OCI-LY7 (cell line): ENCODE measurements around the gene ATP1B4. TPM values are rescaled to one million over a fixed set of nuclear protein-coding genes. Genes with fewer than 3 reads are reported as not detected.

Experiments used
- BruUV-seq: library from RNA; stranded (reverse); fragments of 400-500 nt; replicated peaks from 2 replicates; lab custom pipeline; 2021; lab: Mats Ljungman, UMichigan
- CTCF ChIA-PET: fragments of 300-600 bp; sonication (Branson Sonifier 250); formaldehyde crosslinking; loops from one replicate; lab custom pipeline; 2022; ENCODE audit warnings: antibody characterized with exemption; ENCODE audit not compliant: unreplicated experiment; lab: Charles Lee
- POLR2A ChIA-PET: fragments of 300-600 bp; sonication (Branson Sonifier 250); formaldehyde crosslinking; loops from one replicate; lab custom pipeline; 2022; ENCODE audit warnings: antibody characterized with exemption; lab: Charles Lee
- DNase-seq: peaks from one replicate; pipeline ENCODE4 v3.0.0-alpha.2; 2015; ENCODE audit warnings: low spot score
- H2AFZ ChIP-seq: fragments of 200-600 bp; sonication (generic), shearing (Covaris generic); 2 replicates; pipeline ENCODE4 v1.6.1; 2014; ENCODE audit warnings: mild to moderate bottlenecking, antibody characterized with exemption, low read length, moderate library complexity
- H3K27ac ChIP-seq: fragments of 200-600 bp; sonication (generic); 2 replicates; pipeline ENCODE4 v1.5.1; 2014; ENCODE audit warnings: mixed run types, low read depth, mild to moderate bottlenecking, moderate library complexity, low read length, inconsistent platforms; ENCODE audit not compliant: poor library complexity, severe bottlenecking
- H3K36me3 ChIP-seq: fragments of 200-600 bp; sonication (generic); 2 replicates; pipeline ENCODE4 v1.6.1; 2014; ENCODE audit warnings: mild to moderate bottlenecking, antibody characterized with exemption, low read length, moderate library complexity, mixed read lengths; ENCODE audit not compliant: insufficient read depth
- H3K4me1 ChIP-seq: fragments of 200-600 bp; sonication (generic); 2 replicates; pipeline ENCODE4 v1.5.1; 2014; ENCODE audit warnings: mild to moderate bottlenecking, low read length; ENCODE audit not compliant: insufficient read depth, poor library complexity, severe bottlenecking
- H3K4me2 ChIP-seq: fragments of 200-600 bp; sonication (generic); 2 replicates; pipeline ENCODE4 v1.6.1; 2014; ENCODE audit warnings: mild to moderate bottlenecking, low read length
- H3K4me3 ChIP-seq: fragments of 200-600 bp; sonication (generic); 2 replicates; pipeline ENCODE4 v1.5.1; 2014; ENCODE audit warnings: mild to moderate bottlenecking, low read depth, low read length; ENCODE audit not compliant: poor library complexity, severe bottlenecking
- H3K79me2 ChIP-seq: fragments of 200-600 bp; sonication (generic); 2 replicates; pipeline ENCODE4 v1.6.1; 2016; ENCODE audit warnings: low read depth, mild to moderate bottlenecking, low read length, moderate library complexity, mixed read lengths; ENCODE audit not compliant: insufficient read depth
- H3K9me2 ChIP-seq: fragments of 200-600 bp; sonication (generic); 2 replicates; pipeline ENCODE4 v1.6.1; 2016; ENCODE audit warnings: mild to moderate bottlenecking, low read length, mixed read lengths; ENCODE audit not compliant: insufficient read depth
- H3K9me3 ChIP-seq: fragments of 200-600 bp; sonication (generic); 2 replicates; pipeline ENCODE4 v1.6.1; 2014; ENCODE audit warnings: mild to moderate bottlenecking, mixed run types, low read length, mixed read lengths
- H4K20me1 ChIP-seq: fragments of 200-600 bp; sonication (generic); 2 replicates; pipeline ENCODE4 v1.6.1; 2014; ENCODE audit warnings: mild to moderate bottlenecking, antibody characterized with exemption, low read length, moderate library complexity, mixed read lengths; ENCODE audit not compliant: insufficient read depth
- CTCF ChIP-seq: fragments of 200-600 bp; sonication (generic); conservative IDR thresholded peaks from 2 replicates; pipeline ENCODE4 v1.5.1; 2014; ENCODE audit warnings: mild to moderate bottlenecking, antibody characterized with exemption, low read length, moderate library complexity, mixed read lengths
- EZH2phosphoT487 ChIP-seq: fragments of 200-600 bp; sonication (generic); IDR thresholded peaks from 2 replicates; pipeline ENCODE4 v1.6.1; 2018; ENCODE audit warnings: low read depth, borderline replicate concordance, mild to moderate bottlenecking, mixed run types, antibody characterized with exemption, low read length, moderate library complexity, mixed read lengths
- intact Hi-C: fragments of 100-400 bp; cut with micrococcal nuclease; formaldehyde crosslinking; loops from one replicate; pipeline ENCODE4 v1.10.0; 2022; ENCODE audit not compliant: unreplicated experiment
- total RNA-seq, 2 experiments: library from RNA; depleted of rRNA in 1 of 2; stranded (reverse); fragments of >200 nt in 1 of 2; shearing (Covaris generic) in 1 of 2; gene quantifications; 2 replicates each; pipeline ENCODE4 v1.2.3, GENCODE V29; 2014 to 2022

ATP1B4 gene
- total RNA-seq, 2 experiments from 2014 or later: not detected

DNA sequence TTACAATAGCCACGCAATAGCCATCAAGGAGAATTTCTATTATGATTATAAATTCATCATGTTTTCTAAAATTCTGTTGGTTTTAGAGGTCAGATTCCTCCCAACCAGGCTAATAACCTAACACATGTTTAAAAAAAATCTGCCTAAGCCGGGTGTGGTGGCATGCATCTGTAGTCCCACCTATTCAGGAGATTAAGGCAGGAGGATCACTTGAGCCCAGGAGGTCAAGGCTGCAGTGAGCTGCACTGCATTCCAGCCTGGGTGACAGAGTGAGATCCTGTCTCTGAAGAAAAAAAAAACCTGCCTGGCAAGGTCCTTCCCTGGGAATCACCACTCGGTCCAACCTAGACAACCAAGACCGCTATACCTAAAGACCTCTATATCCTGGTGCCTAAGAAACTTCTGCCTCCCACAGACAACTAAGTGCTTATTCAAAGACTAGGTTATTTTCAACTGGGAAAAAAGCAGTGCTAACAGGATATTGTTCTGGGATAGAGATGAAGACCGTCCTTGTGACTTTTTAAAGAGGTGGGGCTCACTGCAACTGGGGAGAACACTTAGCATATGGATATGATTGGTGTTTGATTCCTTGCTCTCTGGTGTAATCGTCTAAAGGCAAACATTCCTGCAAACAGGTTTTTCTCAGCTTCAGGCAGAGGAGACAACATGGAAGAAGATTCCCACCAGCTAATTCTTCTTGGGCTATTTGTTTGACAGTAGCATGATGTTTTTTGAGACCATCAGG is 18.2 kb downstream of the ATP1B4 start:
- DNase-seq: no peak
- Histone ChIP-seq H3K4me3 (no peak overlapping the region), H3K9me3 (no peaks in the 10 kb centered on the region), H3K9me2 (no peaks in the 10 kb centered on the region), H3K4me2 (no peak overlapping the region; the same call in 1 of the 2 replicates), H4K20me1 (no peaks in the 10 kb centered on the region), H3K79me2 (no peaks in the 10 kb centered on the region), H2AFZ (peak overlapping the region; percentile 41; the same call in 1 of the 2 replicates), H3K4me1 (peaks cover 4% of the 10 kb centered on the region), H3K36me3 (no peaks in the 10 kb centered on the region), H3K27ac (no peak overlapping the region)
- CTCF ChIA-PET: interaction anchor here (0.6 kb wide), 1 partner anchor 73 kb away, joined by 3 read pairs; no protein-coding TSS in a partner anchor
- POLR2A ChIA-PET: no interaction called here
- intact Hi-C loops: loop anchor here (1.0 to 5.0 kb wide), 2 partner anchors 72 to 95 kb away; no protein-coding TSS in a partner anchor
- no TSS peak for BruUV-seq
- TF ChIP-seq EZH2phosphoT487 (no peak), CTCF (no peak)

DNA sequence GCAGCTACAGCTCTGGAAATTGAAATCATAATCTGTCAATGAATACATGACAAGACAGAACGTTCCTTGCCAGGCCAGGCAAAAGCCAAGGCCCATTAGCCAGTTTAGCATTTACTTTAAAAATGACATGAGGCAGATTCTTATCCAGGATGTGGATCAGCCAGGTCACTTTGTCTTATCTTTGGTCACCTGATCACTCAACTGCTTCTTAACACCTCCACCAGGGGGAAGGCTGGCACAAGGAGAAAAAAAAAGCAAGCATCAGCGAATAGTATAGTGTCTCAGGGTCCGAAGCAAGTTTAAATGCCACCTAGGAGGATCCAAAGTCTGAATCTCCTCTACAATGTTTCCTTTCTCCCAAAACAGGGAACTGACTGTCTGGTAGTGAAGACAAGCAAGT is 18.8 kb downstream of the ATP1B4 start:
- peaks cover 4% of the 10 kb centered on the region for H3K4me1 ChIP-seq
- POLR2A ChIA-PET: interaction anchor here (1.4 kb wide), 1 partner anchor 71 kb away, joined by 4 read pairs; no protein-coding TSS in a partner anchor
- H3K27ac ChIP-seq: no peak overlapping the region
- H3K4me3 ChIP-seq: no peak overlapping the region
- peak overlapping the region; percentile 41; the same call in 1 of the 2 replicates for H2AFZ ChIP-seq
- H3K9me2 ChIP-seq: no peaks in the 10 kb centered on the region
- CTCF ChIA-PET: interaction anchor here (0.6 kb wide), 1 partner anchor 72 kb away, joined by 3 read pairs; no protein-coding TSS in a partner anchor
- intact Hi-C loops: loop anchor here (1.0 to 5.0 kb wide), 2 partner anchors 72 to 95 kb away; no protein-coding TSS in a partner anchor
- no peaks in the 10 kb centered on the region for H3K36me3 ChIP-seq
- DNase-seq: peak; percentile 74
- no peaks in the 10 kb centered on the region for H3K9me3 ChIP-seq
- H3K79me2 ChIP-seq: no peaks in the 10 kb centered on the region
- no peaks in the 10 kb centered on the region for H4K20me1 ChIP-seq
- no peak for TF ChIP-seq EZH2phosphoT487
- TF ChIP-seq CTCF: peak; percentile 77
- BruUV-seq: no TSS peak
- H3K4me2 ChIP-seq: no peak overlapping the region; the same call in 1 of the 2 replicates

DNA sequence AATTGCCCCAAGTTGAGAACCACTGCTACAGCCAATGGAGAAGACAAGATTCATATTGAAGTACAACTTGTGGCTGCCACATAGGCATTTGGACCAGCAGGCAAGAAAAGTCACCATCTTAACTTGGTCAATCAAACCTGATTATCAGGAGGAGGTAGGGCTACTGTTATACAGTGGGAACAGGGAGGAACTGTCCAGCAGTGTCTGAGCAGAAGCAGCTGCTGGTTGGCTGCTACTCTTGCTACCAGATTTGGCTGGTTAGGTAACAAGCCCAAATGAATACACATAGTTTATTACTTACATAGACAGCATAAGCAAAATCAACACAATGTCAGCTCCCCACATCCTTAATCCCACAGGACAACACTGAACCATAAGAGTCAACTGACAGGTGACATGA is 39.4 kb downstream of the ATP1B4 start:
- no peaks in the 10 kb centered on the region for H3K36me3 ChIP-seq
- H3K9me2 ChIP-seq: no peaks in the 10 kb centered on the region
- no peak overlapping the region for H3K27ac ChIP-seq
- DNase-seq: no peak
- no peak overlapping the region for H2AFZ ChIP-seq
- ChIA-PET POLR2A (no interaction called here), CTCF (no interaction called here)
- no peaks in the 10 kb centered on the region for H4K20me1 ChIP-seq
- H3K4me3 ChIP-seq: no peak overlapping the region
- no peak for TF ChIP-seq EZH2phosphoT487
- TF ChIP-seq CTCF: no peak
- intact Hi-C loops: no loop called here
- H3K79me2 ChIP-seq: no peaks in the 10 kb centered on the region
- no peak overlapping the region for H3K4me2 ChIP-seq
- BruUV-seq: no TSS peak
- H3K4me1 ChIP-seq: no peaks in the 10 kb centered on the region
- H3K9me3 ChIP-seq: 0 out of 2 replicates have a peak, but pooled peaks cover 5% of the 10 kb centered on the region
